Thymus (tissue), 11 donors: ENCODE measurements around the gene ECEL1. TPM values are rescaled to one million over a fixed set of nuclear protein-coding genes. Genes with fewer than 3 reads are reported as not detected.
A peak's percentile ranks its signal among the peaks of the same experiment; 100 is the strongest.

ENCODE experiments used
- DNase-seq, 9 donors: peaks; one replicate each; pipeline ENCODE4 v3.0.0-alpha.2; 2013; ENCODE audit warnings: low spot score in 9 of 9, low read depth in 6 of 9, missing footprints in 1 of 9
- H3K27ac ChIP-seq, 2 donors: one replicate each; pipeline ENCODE4 v1.5.1; 2013; ENCODE audit warnings: control low read depth in 1 of 2, low read depth in 1 of 2, low read length in 1 of 2, mild to moderate bottlenecking in 1 of 2, moderate library complexity in 1 of 2
- H3K27me3 ChIP-seq, 2 donors: one replicate each; pipeline ENCODE4 v1.5.1; 2013; ENCODE audit warnings: low read length in 1 of 2; ENCODE audit not compliant: control insufficient read depth in 2 of 2, insufficient read depth in 1 of 2
- H3K36me3 ChIP-seq, 2 donors: one replicate each; pipeline ENCODE4 v1.5.1; 2013; ENCODE audit warnings: low read length in 1 of 2, mild to moderate bottlenecking in 1 of 2, moderate library complexity in 1 of 2; ENCODE audit not compliant: control insufficient read depth in 2 of 2, insufficient read depth in 2 of 2
- H3K4me1 ChIP-seq, 2 donors: one replicate each; pipeline ENCODE4 v1.5.1; 2013; ENCODE audit warnings: low read length in 2 of 2; ENCODE audit not compliant: control insufficient read depth in 2 of 2, insufficient read depth in 2 of 2
- H3K4me3 ChIP-seq, 2 donors: one replicate each; pipeline ENCODE4 v1.5.1; 2013; ENCODE audit warnings: low read length in 2 of 2, control low read depth in 1 of 2, mild to moderate bottlenecking in 1 of 2
- H3K9me3 ChIP-seq, 2 donors: one replicate each; pipeline ENCODE4 v1.5.1; 2013; ENCODE audit warnings: low read length in 1 of 2, mild to moderate bottlenecking in 1 of 2; ENCODE audit not compliant: control insufficient read depth in 2 of 2, insufficient read depth in 1 of 2
- WGBS: extraction: QIAGEN DNeasy Blood & Tissue Kit; methylation state at CpG from one replicate; pipeline ENCODE4 v1.1.7; 2013; 5-methylcytosine and 5-hydroxymethylcytosine counted together
- polyA plus RNA-seq: library from polyadenylated mRNA; stranded (reverse); fragments of 200-250 nt; gene quantifications from one replicate; pipeline ENCODE4 v1.2.3, GENCODE V29; 2013
- total RNA-seq: library from RNA; stranded (reverse); fragments of 120-200 nt; gene quantifications from one replicate; pipeline ENCODE4 v1.2.4, GENCODE V29; 2013
- donor health status: healthy.

The ECEL1 gene
- total and polyA plus RNA-seq, 2 donors: 0.28 to 1.7 TPM

DNA sequence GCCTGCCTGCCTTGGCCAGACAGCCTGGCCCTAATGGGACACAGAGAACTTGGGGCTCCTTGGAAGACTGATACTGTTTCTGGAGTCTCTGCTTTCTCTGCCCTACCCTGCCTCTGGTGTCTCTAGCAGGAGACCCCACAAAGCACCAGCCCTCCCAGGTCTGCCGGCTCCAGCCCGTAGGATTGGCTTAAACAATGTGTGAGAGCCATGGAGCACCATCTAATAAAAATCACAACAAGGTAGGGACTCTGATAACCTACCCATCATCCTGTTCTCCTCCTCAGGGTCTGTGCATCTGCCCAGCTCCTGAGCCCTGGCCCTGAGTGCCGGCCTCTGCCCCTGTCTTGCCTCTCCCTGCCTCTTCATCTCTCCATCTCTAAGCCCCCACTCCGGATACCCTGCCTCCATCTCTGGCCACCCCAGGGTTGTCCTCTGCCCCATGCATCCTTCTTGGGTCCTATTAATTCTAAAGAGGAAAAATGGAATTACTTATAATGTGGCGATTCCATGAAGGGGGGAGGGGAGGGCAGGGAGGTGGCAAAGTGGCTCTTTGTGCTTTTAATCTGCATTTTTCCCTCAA is 1.2 kb upstream of the ECEL1 start:
- Histone ChIP-seq H3K27ac (no peak overlapping the region), H3K9me3 (peaks cover 0 to 8% of the 10 kb centered on the region in 2 donors), H3K27me3 (peaks cover 66 to 87% of the 10 kb centered on the region in 2 donors), H3K36me3 (no peaks in the 10 kb centered on the region), H3K4me3 (no peak overlapping the region), H3K4me1 (peaks cover 0 to 10% of the 10 kb centered on the region in 2 donors)
- 95% methylated on average over 5 of the region's 5 CpGs for WGBS
- no peak for DNase-seq

GRCh38 chr2:232488097-232488711 is 570 bp upstream of the ECEL1 start:
- Histone ChIP-seq H3K27ac (no peak overlapping the region), H3K4me1 (peaks cover 0 to 10% of the 10 kb centered on the region in 2 donors), H3K4me3 (peak overlapping the region in 1 of 2 donors; percentile 32), H3K9me3 (peaks cover 0 to 8% of the 10 kb centered on the region in 2 donors), H3K36me3 (no peaks in the 10 kb centered on the region), H3K27me3 (peaks cover 67 to 90% of the 10 kb centered on the region in 2 donors)
- DNase-seq: no peak
- 59% methylated on average over 16 of the region's 16 CpGs for WGBS

- peak overlapping the region in 1 of 2 donors; percentile 32 for H3K4me3 ChIP-seq
These were observed 863 bp downstream of the ECEL1 start for GRCh38 chr2:232486558-232487384.

GRCh38 chr2:232485757-232486557 is 1.7 kb downstream of the ECEL1 start:
- no peak for DNase-seq
- Histone ChIP-seq H3K4me1 (peaks cover 0 to 10% of the 10 kb centered on the region in 2 donors), H3K4me3 (no peak overlapping the region), H3K36me3 (no peaks in the 10 kb centered on the region), H3K27me3 (peaks cover 64 to 96% of the 10 kb centered on the region in 2 donors), H3K9me3 (peaks cover 0 to 8% of the 10 kb centered on the region in 2 donors), H3K27ac (no peak overlapping the region)
- WGBS: 5% methylated on average over 111 of the region's 111 CpGs

More at GRCh38 chr2:232486558-232487384, 863 bp downstream of the ECEL1 start:
- no peak for DNase-seq
- Histone ChIP-seq H3K27ac (no peak overlapping the region), H3K9me3 (peaks cover 0 to 8% of the 10 kb centered on the region in 2 donors), H3K36me3 (no peaks in the 10 kb centered on the region), H3K4me1 (peaks cover 0 to 10% of the 10 kb centered on the region in 2 donors), H3K27me3 (peaks cover 67 to 95% of the 10 kb centered on the region in 2 donors)
- WGBS: 6% methylated on average over 74 of the region's 74 CpGs

DNA sequence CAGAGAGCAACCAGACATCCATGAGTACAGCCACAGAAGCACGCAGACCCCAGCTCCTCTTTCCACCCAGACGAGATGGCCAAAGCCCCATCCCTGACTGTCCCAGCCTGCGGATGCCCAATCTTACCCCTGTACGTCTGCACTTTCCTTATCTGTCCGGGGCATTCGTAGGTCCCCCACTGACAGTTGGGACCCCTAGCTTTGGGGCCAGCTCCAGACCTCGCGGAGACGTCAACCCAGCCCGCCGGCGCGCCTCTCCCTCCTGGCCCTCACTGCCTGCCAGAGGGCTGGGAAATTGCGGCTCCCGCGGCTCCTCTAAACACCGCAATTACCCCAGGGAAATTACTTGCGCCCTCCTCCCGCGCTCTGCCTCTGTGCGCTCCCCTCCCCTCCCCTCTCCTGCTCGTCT is 2.3 kb downstream of the ECEL1 start:
- 10% methylated on average over 22 of the region's 22 CpGs for WGBS
- H3K9me3 ChIP-seq: peaks cover 0 to 8% of the 10 kb centered on the region in 2 donors
- H3K4me3 ChIP-seq: no peak overlapping the region
- H3K36me3 ChIP-seq: no peaks in the 10 kb centered on the region
- no peak for DNase-seq
- H3K4me1 ChIP-seq: peaks cover 0 to 10% of the 10 kb centered on the region in 2 donors
- H3K27me3 ChIP-seq: peaks cover 64 to 94% of the 10 kb centered on the region in 2 donors
- no peak overlapping the region for H3K27ac ChIP-seq

DNA sequence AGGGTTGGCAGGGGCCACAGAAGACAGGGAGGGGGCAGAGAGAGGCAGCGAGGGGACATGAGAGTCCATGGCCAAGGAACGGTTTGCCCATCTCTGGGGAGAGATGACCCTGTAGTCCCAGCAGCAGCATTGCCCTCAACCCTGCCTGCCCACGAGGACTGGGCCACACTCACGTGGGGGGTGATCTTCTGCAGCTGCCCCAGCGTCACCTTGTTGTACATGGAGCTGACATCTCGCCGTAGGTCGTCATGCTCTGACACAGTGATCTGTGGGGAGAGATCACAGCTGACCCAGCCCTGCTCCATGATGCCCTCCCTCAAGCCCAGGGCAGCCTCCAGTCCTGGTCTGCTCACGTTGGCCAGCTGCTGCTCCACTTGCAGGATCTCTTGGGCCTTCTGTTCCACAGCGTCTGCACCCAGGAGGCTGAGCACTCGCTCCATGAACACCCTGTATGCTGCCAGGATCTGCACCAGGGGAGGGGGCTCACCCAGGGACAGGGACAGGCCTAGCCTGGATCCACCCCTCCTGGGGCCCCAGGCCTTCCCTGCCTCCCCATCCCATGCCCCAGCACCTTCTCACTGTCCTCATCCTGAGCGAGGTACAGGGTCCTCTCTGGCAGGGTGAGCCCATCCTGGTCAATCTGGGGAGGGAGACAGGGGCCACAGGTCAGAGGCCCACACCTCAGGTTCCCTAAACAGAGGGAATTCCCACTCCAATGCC is 2.8 kb downstream of the ECEL1 start:
- Histone ChIP-seq H3K36me3 (no peaks in the 10 kb centered on the region), H3K4me3 (no peak overlapping the region), H3K27ac (no peak overlapping the region), H3K4me1 (peaks cover 0 to 10% of the 10 kb centered on the region in 2 donors), H3K27me3 (peaks cover 59 to 94% of the 10 kb centered on the region in 2 donors), H3K9me3 (peaks cover 0 to 8% of the 10 kb centered on the region in 2 donors)
- 87% methylated on average over 12 of the region's 12 CpGs for WGBS
- no peak for DNase-seq

- Histone ChIP-seq H3K9me3 (peaks cover 0 to 8% of the 10 kb centered on the region in 2 donors), H3K4me1 (peaks cover 0 to 10% of the 10 kb centered on the region in 2 donors), H3K4me3 (no peak overlapping the region), H3K36me3 (no peaks in the 10 kb centered on the region), H3K27me3 (peaks cover 53 to 91% of the 10 kb centered on the region in 2 donors), H3K27ac (no peak overlapping the region)
- no peak for DNase-seq
- 95% methylated on average over 19 of the region's 19 CpGs for WGBS
These were observed 3.6 kb downstream of the ECEL1 start for GRCh38 chr2:232483923-232484627.
